ENCODE measurements around the gene GABBR2.

The GABBR2 gene

DNA sequence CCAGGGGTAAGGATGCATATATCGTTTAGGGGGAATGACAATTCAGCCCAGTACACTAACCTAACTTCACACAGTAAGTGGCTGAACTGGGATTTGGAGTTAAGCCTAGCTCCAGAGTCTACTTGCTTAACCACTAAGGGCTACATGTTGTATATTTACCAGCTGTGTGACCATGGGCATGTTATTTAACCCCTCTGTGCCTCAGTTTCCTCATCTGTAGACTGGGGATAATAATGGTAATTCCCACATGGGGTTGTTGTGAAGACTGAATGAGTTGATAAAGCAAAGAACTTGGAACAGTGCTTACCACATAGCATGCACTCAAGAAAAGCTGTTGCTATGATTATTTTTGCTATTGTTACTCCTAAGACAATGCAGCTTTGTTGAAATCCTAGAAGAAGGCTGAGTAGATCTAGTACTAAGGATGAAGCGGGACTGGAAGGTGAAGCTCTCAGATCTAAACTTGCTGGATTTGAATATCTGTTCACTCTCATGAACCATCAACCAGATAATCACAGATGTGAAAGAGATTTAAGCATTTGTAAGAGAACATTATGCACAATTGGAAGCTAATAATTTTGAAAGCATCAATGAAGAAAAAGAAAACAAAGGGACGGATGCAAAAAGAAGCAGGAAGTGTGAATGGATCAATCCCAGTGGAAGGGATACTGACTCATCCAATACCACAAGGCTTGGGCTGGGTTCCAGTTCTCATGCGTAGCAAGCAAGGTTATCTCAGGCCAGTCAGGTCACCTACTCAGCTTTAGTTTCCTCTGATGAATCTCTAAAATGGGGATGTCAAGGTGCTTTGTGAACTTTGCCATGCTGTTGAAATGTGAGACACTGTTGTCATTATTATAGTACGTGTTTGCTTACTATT lies 374.8 kb downstream of the GABBR2 start:
- DNase-seq, result no peak

DNA sequence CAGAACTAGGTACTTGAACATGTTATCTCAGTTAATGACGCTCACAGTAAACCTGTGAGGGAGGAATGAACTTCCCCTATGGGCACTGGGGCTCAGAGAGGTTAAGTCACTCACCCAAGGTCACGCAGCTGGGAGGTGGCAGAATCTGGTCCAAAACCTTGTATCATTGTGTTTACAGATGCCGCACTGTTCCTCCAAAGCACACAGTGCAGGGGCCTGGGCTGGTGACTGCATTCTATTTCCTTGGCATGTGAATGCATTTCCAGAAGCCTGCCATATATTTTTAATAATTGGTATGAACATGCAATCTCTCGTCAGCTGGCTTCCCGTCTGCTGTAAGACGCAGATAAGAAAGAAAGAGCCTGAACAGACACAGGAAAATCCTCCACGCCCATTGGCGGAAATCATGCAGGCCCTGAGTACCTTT lies 376.3 kb downstream of the GABBR2 start:
- DNase-seq, result no peak

DNA sequence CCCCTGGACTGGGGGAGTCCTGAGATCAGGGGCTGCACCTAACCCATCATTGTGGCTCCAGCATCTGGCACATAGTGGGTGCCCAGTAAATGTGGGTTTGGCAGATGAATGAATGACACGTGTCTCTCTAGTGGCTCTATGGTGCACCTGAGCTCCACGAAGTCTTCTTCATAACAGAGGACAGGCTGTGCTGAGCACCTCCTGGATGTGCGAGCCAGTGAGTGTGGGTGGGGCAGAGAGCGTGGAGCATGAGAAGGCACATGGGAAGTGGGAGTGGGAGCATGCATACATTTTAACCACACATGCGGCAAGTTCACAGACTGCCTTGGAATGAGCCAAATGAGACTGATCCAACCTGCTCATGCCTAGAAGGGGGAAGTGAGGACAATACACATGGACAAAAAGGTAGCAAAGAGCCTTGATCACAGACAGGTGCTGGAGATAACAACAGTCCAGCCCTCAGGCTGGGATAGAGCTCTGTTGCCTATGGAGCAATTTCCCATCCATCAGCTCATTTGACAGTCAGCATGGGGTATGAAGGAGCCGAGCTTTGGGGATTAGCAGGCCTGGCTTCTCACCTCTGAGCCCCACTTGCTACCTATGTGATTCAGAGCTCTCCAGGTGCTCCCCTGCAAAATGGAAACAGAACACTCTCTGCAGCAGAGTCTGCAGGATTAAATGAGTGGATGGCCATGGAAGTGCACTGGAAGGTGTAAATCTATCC lies 377.0 kb downstream of the GABBR2 start:
- no peak for DNase-seq

DNA sequence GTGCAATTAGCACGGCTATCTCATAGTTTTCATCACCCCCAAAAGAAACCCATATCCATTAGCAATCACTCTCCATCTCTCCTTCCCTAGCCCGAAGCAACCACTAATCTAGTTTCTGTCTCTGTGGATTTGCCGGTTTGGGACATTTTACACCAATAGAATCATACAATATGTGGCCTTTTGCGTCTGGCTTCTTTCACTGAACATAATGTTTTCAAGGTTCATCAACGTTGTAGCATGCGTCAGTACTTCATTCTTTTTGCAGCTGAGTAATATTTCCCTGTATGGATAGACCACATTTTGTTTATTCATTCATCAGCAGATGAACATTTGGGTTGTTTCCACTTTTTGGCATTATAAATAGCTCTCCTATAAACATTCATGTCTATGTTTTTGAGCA lies 377.9 kb downstream of the GABBR2 start:
- DNase-seq, result no peak

DNA sequence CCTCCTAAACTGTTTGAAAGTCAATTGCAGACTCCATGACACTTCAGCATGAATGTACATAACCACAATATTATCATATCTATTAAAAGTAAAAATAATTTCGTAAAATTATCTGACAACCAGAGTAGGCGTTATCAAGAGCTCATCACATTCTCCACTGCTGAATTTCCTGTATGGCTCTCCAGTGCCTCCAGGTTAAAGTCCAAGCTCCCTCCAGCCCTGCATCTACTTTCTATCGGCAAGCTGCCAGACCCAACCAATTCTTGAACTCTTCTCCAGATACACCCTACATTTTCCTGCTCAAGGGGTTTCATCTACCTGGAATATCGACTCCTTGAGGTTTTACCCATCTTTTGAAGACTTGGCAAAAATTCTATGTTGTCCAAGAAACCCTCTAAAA lies 378.8 kb downstream of the GABBR2 start:
- DNase-seq, result no peak

DNA sequence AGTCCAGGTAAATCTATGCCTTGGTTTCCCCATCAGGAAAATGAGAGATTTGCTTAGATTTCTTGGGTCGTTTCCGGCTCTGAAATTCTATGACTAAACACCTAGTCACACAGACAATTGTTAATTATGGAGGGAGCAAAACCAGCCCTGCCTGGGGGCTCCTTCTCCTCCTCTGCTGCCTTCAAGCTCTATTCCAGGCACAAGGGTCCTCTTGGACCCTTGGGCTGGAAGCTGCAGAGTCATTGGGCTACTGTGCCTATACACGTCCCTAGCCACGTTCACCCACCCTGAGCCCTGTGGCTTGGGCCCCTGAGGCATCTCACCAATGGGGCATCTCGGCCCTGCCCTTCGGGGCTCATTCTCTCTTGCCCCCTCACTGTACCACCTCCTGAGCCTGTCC lies 379.5 kb downstream of the GABBR2 start:
- no peak for DNase-seq

DNA sequence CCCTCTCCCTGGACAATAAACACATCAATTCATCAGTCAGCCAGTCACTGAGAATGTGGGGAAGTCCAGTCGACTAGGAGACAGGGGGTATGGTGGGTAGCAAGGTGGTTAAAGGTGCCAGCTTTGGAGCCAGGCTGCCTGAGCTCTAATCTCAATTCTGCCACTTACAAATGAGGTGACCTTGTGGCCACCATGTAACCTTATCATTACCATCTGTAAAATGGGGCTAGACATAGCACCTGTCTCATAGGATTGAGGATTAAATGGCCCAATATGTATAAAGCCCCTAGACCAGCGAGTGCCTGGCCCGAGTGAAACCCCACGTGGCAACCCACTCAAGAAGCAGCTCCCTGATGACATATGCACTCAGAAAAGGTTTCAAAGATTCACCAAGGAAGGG lies 380.0 kb downstream of the GABBR2 start:
- no peak for DNase-seq

DNA sequence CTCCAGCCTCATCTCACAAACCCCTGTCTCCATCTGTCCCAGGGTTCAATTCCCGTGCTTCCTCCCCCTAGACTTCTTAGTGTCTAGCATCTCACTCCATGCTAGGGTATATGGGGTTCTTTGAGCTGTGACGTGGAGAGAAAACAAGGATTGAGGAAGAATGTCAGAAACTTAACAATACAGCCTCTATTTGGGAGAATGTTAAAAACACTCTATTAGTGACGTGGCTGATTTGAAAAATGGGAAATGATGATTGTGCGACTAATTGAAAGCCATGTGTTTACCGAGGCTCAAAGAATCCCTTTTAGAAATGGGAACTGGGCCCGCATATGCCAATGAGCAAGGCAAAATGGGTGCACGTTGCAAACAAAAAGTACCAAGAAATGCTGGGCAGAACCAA lies 380.6 kb downstream of the GABBR2 start:
- no peak for DNase-seq

DNA sequence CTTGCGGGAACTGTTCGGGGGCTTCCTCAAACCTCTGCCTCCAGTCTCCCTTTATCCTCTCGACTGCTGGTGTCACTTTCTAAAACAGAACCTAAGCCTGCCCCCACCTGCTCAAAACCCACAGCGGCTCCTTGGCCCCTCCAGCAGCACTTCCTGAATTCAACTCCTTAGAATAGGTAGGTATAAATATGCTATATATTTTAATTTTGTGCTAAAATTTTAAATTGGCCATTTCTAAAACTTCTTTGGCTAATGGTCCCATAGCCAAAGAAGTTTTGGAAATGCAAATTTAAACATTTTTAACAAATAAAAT lies 381.5 kb downstream of the GABBR2 start:
- DNase-seq, result no peak

DNA sequence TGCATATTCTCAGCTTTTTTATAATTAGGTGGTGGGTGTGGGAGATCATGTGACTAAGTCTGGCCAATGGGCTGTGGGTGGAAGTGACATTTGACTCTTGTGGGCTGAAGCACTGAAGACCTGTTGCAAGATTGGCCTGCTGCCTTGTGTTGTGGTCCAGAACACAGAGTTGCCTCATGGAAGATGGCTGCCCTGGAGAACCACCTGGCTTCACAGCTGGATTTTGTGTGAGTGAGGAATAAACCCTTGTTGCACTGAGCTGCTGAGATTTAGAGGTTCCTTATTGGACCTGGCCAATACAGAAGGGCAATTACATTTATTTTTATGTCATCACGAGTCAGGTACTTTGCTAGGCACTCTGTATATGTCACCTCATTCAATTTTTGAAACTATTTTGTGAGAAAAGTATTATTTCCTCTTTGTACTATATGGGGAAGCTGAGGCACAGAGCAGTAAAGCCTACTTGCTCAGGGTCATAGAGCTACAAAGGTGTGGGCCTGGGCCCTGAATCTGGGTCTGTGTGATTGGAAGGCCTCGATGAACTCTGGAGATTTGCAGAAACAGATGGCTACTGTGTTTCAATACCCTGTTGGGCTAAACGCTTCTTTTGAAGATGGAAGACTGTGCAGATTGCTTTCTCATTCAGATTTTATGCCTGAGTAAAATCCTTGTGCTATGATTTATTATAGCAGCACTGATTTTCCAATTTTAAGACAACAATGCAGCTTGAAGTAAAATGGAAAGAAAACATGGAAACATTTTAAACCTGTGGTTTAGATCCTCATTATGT lies 382.1 kb downstream of the GABBR2 start:
- DNase-seq, result no peak

DNA sequence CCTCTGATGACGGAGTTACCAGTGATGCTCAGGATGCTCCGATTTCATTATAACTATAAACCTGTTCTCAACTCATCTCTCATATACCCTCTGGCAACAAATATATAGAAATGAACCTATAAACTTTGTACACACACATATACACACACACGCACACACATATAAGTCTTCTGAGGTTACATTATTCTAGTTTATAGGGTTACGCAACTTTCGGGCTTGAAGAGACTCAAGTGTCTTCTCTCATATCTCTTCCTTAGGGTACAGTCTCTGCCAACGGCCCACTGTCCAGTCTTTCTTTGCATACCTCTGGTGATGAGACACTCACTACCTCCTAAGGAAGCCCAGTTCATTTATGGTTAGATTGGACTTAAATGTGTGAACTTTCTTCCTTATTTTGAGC lies 383.9 kb downstream of the GABBR2 start:
- no peak for DNase-seq

DNA sequence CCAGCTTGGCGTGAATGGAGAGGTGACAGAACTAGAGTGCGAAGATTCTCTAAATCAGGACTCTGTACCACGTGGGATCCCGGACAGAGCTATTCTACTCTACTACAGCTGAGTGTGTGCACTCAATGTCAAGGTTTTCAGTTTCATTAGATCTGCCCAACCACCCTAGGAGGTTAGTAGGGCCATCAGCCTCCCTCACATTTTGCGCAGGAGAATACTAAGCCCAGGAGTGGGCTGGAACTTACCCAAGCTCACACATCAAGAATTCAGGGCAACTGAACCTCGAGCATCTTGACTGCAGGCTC lies 385.0 kb downstream of the GABBR2 start:
- no peak for DNase-seq

DNA sequence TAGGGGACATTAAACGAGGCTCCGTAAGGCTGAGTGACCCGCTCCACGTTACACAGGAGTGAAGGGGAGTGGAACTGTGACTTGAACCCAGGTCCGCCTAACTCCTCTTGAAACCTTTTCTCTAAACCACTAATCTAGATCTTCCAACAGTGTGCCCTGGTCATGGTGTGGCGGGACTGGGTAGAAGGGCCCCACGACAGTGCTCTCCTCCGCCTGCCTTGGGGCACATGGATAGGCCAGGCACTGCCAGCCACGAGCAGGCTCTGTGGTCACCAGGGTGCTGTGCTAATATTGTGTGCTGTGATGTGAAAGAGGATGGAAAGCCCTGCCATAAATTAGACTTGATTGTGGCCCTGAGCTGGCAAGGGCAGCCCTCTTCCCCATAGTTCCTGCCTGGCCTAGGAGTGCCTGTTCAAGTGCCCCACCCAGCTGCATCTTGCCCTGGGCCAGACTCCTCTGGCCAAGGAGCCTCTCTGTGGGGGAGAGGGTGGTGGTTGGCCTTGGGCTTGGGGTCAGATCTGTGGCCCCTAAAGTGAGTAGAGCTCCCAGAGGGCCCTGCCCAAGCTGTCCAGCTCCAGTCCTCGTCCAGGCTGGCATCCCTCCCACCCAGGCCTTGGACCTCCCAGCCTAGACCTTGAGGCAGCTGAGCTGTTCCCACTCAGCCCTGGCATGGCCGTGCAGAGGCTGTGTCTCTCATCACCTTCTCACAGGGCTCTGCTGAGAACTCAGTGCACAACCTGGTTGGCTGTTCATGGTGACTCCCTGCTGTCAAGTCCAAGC lies 385.5 kb downstream of the GABBR2 start:
- no peak for DNase-seq

DNA sequence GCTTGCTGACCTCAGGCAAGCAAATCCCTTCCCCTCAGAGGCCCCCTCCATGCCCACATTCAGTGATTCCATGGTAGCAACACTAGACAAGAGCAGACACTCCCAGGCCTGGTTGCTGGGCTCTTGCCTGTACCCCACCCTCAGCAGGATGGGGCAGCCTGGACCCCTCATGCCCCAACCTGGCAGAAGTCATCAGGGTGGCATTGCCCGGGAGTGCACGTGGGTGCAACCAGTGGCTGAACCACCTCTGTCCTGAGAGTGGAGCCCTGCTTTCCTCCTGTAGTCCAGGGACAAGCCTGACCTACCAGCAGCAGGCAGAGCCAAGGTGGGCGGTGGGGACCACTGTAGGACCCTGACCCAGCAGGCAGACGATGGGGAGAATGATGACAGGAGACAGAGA lies 387.5 kb downstream of the GABBR2 start:
- DNase-seq, result no peak

DNA sequence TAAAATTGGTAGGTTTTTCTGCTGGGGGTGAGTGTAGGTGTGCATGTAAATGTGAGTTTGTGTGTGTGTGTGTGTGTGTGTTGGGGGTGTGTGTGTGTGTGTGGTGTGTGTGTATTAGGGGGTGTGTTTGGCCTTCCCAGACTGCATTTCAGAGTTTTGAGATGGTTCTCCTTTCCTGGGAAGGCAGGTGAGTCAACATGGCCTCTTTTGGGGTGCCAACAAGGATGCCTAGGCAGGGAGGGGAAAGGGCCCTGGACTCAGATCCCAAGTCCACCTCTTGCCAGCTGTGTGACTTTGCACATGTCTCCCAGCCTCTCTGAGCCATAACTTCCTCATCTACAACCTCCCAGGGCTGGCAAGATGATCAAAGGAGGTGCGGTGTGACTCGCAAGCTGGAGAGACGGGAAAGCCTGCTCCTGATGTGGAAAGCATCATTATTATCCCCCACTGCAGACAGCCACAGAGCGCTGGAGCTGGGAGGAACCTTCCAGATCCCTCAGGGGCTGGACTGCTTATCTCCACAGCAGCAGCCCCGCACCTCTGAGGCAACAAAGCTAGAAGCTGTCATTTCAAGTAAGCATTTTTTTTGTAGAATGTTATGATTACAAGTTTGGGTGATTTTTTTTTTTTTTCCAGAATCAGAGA lies 389.8 kb downstream of the GABBR2 start:
- no peak for DNase-seq

DNA sequence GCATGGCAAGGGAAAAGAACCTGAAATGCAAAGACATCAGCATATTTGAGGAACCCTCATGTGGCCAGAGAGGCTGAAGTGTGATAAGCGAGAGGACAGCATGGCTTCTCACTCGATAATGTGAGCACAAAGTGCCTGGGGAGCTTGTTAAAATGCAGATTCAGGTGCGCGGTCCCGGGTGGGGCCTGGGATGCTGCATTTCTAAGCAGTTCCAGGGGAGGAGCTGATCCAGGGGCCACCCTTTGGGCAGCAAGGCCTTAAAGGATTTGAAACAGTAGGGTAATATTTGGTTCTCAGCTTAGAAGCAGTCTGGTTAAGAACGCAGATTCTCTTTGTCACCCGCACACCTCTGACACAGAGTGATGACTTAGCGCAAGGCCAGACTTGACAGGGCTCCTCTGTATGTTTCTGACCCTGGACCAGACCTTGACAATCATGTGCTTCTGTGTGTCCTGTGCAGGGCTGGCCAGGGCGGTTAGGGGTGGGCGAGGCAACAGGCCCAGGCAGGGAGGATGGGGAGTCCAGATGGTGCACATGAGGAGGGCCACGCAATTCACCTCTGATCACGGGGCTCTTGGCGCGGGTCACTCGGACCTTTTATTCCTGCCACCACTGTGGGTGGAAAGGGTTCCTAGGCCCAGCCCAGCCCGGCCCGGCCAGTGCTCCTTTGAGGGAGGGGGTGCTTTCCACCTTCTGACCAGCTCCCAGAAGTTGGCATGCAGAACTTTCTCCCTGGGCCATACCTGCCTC lies 390.5 kb downstream of the GABBR2 start:
- DNase-seq, result no peak

DNA sequence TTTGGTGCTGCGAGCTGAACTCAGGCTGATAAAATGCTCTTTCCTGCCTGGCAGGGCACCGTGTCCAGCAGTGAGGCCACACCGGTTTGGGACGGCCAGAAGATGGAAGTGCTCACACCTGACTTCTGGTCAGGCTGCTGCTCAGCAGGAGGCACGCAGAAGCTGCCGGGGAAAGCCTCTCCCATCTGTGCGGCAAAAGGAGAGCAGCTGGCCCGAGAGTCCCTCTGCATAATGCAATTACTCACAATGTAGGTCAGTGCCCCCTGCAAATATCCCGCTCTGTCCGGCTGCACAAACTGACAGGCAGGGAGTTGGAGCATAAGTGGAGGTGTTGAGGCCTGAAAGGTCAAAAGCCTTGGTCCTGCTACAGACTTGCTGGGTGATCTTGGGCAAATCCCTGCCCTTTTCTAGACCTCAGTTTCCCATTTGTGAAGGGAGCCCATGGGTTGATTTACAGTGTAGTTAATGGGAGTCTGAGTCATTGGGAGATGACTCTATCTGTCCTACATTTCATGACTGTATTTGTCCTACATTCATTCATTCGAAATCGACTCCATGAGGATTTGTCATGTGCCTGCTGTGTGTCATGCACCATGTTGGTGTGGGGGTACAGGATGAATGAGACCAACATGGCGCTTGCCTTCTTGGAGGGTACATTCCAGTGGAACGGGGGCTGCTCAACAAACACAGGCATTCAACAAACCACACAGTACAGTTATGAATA lies 391.4 kb downstream of the GABBR2 start:
- DNase-seq, result no peak

DNA sequence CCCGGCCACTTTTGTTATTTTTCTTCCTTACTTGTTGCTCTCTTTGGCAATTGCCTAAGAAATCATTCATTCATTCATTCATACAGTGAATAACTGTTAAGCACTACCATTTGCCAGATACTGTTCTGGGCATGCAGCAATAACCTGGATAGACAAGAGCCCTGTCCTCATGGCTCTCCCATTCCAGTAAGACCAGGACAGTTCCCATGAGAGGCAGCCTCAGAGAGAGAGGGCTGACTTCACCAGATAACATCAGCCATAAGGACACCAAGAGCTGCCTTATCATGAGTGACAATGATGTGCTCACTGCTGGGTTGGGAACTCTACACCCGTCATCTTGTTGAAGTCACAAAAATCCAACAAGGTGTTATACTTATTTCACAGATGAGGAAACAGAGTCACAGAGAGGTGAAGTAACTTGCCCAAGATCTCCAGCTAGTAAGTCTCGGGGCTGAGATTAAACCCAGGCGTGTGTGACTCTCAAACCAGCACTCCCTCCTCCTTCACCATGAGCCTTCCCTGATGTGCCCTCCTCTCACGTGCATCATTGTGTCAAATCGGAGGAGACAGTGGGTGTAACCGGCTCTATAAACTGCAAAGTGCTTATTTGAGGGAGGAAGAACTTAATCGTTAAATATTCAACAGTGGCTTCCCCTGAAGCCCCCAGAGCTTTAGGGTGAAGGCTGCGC lies 392.1 kb downstream of the GABBR2 start:
- no peak for DNase-seq

DNA sequence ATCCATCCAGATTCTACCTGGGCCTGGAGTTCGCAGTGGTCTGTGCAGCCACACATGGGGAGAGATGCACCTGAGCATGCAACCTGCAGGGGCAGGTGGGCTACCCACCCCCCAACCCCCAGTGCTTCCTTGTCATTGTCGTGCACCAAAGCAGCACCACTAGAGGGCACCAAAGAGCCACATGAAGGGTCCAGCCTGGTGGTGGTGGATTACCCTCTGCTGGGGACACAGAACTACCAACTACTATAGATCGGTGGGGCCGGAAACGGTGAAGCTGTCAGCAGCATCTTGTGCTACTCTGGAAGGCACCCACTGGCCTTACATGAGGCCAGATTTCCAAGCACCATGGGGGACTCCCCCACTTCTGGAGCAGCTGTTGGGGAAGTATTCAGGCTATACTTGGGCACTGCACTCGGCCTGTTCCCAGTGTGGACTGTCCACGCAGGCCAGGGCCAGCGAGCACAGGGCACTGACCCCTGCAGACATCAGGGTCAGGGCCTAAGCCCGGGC lies 393.1 kb downstream of the GABBR2 start:
- peak in 1 of 2 experiments; percentile 26 for DNase-seq

DNA sequence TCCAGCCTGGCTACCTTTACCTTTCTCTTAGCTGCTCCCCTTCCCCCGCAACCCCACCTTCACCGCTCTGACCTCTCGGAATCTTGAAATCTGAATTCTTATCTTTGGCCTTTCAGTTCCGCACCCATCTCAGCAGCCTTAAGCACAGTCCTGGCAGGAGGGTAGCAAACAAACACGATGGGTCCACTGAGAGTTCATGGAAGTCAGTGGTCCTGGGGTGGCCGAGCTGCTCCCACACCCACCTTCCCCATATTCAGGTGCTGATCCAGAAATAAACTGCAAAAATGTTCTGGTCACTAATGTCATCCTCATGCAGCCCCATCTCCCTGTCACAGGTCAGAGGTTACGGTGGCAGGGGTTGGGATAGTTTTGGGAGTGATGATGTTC lies 393.7 kb downstream of the GABBR2 start:
- no peak for DNase-seq
